HG02588 (cell line): Measurements from ENCODE around the gene RPL3.

ENCODE experiments used
- ATAC-seq: cut with Tn5 transposase; IDR thresholded peaks from one replicate; pipeline ENCODE4 v1.9.1; 2021; ENCODE audit warnings: mild to moderate bottlenecking, moderate library complexity; ENCODE audit not compliant: unreplicated experiment

The RPL3 gene

GRCh38 chr22:39284142-39284980 lies 35.1 kb downstream of the RPL3 start:
- no peak for ATAC-seq

DNA sequence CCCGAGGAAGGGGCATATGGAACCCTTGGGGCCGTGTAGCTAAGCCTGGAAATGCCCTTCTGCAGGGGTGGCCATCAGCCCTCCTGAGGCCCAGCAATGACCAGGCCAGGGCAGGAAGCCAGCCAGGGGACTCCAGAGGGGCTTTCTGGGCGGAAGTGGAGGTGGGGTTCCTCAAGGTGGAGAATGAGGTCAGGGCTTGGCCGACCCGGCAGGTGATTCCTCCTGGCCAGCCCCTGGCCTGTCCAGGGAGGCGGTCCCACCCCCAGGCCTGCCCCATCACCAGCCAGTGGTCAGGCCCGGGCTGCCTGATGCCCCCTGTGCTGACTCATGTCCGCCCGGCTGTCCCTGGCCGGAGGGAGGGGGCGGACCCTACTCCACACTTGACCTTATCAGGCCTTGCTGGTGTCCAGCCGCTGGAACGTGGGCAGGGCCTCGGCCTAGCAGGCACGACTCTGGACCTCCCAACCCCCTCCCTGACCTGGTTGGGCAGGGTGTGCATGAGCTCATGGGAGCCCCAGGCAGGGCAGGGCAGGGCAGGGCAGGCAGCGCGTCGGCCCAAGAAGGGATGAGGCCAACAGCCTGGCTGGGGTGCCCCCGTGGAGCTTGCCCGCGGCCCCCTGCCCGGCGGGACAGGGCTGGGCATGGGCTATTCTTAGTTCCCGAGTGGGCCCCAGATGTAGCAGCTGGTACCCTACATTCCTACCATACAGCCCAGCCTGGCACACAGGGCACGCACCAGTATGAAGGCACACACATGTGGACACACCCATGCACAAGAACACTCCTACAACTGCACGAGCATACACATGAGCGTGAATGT lies 35.9 kb downstream of the RPL3 start:
- no peak for ATAC-seq

GRCh38 chr22:39282645-39283321 lies 36.6 kb downstream of the RPL3 start:
- no peak for ATAC-seq

DNA sequence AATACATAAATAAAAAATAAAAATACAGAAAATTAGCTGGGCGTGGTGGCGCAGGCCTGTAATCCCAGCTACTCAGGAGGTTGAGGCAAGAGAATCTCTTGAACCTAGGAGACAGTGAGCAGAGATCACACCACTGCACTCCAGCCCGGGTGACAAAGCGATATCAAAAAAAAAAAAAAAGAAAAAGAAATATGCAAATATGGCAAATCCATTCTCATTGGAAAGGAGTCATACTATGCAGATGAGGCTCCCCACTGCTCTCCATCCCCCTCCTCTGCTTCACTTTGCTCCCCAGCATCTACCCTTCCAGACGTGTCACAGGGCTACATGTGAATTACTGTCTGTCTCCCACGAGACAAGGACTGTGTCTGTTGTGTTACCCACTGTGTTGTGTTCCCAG lies 38.3 kb downstream of the RPL3 start:
- ATAC-seq = no peak

- ATAC-seq = no peak
Measured at GRCh38 chr22:39280250-39280649, 39.2 kb downstream of the RPL3 start.

DNA sequence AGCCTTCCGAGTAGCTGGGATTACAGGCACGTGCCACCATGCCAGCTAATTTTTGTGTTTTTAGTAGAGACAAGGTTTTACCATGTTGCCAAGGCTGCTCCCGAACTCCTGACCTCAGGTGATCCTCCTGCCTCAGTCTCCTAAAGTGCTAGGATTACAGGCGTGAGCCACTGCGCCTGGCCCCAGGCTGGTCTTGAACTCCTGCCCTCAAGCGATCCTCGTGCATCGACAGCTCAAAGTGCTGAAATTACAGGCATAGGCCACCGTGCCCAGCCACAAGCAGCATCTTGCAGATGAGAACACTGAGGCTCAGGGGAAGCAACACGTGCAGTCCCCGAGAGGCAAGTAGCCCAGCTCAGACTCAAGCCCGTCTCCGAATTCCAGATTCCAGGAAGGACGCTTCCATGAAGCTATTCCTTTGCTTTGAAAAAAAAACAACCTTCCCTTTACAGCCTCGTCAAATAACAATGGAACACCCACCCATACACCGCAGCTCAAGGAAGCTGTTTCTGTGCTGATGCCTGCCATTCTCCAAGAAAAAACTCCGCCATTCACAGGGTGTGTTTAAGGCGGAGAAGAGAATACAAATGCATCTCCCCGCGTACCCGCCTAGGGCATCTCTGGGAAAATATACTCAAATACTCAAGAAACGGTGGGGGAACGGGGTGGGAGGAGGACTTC lies 40.1 kb downstream of the RPL3 start:
- no peak for ATAC-seq

GRCh38 chr22:39278040-39278439 lies 41.4 kb downstream of the RPL3 start:
- ATAC-seq = no peak

- no peak for ATAC-seq
Measured at GRCh38 chr22:39277142-39277607, 42.2 kb downstream of the RPL3 start.

DNA sequence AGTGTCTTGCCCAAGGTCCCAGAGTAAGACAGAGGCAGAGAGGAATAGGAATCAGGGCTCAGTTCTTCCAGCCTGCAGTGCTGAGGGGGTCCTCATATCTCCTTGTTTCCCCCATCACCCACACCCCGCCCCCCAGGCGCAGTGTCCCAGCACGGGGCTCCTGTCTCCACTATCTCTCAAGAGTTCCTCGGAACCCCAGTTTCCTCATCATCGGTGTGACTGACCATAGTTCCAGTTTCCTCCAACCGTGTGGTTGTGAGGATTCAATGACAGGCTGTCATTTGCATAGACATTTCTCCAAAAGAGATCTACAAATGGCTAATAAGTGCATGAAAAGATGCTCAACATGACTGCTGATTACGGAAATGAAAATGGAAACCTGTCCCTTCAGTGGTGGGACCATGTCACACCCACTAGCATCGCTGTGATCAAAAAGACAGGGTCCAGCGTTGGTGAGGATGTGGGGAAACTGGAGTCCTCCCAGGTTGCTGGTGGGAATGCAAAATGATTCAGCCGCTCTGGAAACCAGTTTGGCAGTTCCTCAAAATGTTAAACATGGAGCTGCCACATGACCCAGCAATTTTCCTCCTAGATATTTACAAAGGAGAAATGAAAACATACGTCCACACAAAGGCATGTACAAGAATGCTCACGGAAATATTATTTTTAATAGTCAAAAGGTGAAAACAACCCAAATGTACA lies 42.8 kb downstream of the RPL3 start:
- no peak for ATAC-seq

- no peak for ATAC-seq
Measured at GRCh38 chr22:39275814-39276439, 43.5 kb downstream of the RPL3 start.

- ATAC-seq = no peak
Measured at GRCh38 chr22:39273950-39274887, 45.2 kb downstream of the RPL3 start.

- ATAC-seq = no peak
Measured at GRCh38 chr22:39270792-39271191, 48.6 kb downstream of the RPL3 start.

- ATAC-seq = no peak
Measured at GRCh38 chr22:39270280-39270679, 49.1 kb downstream of the RPL3 start.

- no peak for ATAC-seq
Measured at GRCh38 chr22:39269095-39269790, 50.2 kb downstream of the RPL3 start.

DNA sequence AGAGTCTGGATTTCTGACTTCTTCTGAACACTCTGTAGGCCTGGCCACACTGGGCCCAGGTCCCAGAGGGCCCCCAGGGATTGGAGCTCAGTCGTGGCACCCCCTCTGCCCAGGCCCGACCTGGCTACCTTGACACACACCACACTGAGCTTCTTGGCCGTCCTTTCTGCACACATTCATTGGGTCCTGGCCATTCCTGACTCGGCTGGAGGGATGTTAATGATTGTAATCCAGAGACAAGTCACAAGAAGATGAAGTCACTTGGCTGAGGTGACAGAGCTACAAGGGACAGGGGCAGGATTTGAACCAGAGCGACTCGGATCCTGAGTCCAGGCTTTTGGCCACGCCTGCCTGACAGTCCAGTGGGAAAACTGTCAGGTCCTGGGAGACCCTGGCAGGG lies 50.8 kb downstream of the RPL3 start:
- no peak for ATAC-seq

DNA sequence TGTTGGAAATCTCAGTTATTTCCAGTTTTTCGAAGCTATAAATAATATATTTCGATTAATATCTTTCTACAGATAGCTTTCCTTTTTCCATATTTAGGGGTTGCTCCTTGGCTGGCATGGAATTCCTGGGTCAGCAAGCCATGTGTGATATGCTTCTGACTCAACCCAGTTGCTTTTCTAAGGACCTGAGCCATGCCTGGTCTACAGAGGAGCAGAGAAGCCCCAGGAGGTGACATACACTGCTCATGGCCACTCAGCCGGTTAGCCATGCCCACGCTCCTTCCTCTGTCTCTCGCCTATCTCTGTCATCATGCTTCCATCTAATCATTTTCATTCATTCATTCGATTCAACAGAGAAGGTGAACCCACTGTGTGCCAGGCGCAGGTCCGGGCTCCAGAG lies 51.4 kb downstream of the RPL3 start:
- ATAC-seq = no peak

DNA sequence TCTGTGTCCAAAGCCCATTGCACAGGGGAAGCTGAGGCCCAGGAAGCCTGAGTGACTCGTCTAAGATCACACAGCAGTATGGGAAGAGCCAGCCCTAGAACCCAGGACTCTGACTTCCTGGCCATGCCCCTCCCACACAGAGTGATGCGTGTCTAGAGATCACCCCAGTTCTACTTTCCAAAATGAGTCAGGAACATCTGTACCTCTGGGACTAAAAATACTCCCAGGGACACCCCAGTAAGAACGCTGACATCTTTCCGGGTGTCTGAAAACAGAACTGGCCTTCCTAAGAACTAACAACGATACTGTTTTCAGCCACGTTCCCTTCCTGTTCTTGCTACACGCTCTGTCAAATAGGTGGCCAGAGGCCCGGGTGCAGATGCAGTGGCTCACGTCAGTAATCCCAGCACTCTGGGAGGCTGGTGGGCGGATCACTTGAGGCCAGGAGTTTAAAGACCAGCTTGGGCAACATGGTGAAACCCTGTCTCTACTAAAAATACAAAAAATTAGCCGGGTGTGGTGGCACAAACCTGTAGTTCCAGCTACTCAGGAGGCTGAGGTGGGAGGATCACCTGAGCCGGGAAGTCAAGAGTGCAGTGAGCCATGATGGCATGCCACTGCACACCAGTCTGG lies 52.9 kb downstream of the RPL3 start:
- peak; percentile 75 for ATAC-seq
